HG02981 (cell line): ENCODE measurements around the gene SPTSSB.
A peak's percentile ranks its signal among the peaks of the same experiment; 100 is the strongest.

Experiments used
- ATAC-seq: cut with Tn5 transposase; IDR thresholded peaks from one replicate; pipeline ENCODE4 v1.9.1; 2021; ENCODE audit warnings: mild to moderate bottlenecking, moderate library complexity; ENCODE audit not compliant: unreplicated experiment

The SPTSSB gene

GRCh38 chr3:161339517-161340500 is 31.5 kb downstream of the SPTSSB start:
- ATAC-seq: no peak

GRCh38 chr3:161337311-161337710 is 34.0 kb downstream of the SPTSSB start:
- no peak for ATAC-seq

GRCh38 chr3:161336661-161337060 is 34.7 kb downstream of the SPTSSB start:
- ATAC-seq: peak; percentile 50

GRCh38 chr3:161333696-161334095 is 37.6 kb downstream of the SPTSSB start:
- no peak for ATAC-seq

GRCh38 chr3:161332792-161333191 is 38.5 kb downstream of the SPTSSB start:
- no peak for ATAC-seq

- no peak for ATAC-seq
Measured at GRCh38 chr3:161325059-161325458, 46.3 kb downstream of the SPTSSB start.

GRCh38 chr3:161323926-161324621 is 47.2 kb downstream of the SPTSSB start:
- no peak for ATAC-seq

GRCh38 chr3:161322781-161323568 is 48.3 kb downstream of the SPTSSB start:
- ATAC-seq: no peak

- no peak for ATAC-seq
Measured at GRCh38 chr3:161320837-161321236, 50.5 kb downstream of the SPTSSB start.

GRCh38 chr3:161319867-161320266 is 51.5 kb downstream of the SPTSSB start:
- ATAC-seq: no peak

- no peak for ATAC-seq
Measured at GRCh38 chr3:161317077-161317476, 54.2 kb downstream of the SPTSSB start.

GRCh38 chr3:161316006-161316689 is 55.2 kb downstream of the SPTSSB start:
- ATAC-seq: no peak

GRCh38 chr3:161314836-161315395 is 56.4 kb downstream of the SPTSSB start:
- ATAC-seq: peak; percentile 46

- ATAC-seq: peak; percentile 79
Measured at GRCh38 chr3:161310649-161311423, 60.5 kb downstream of the SPTSSB start.

- ATAC-seq: no peak
Measured at GRCh38 chr3:161305095-161305991, 66.0 kb downstream of the SPTSSB start.

- no peak for ATAC-seq
Measured at GRCh38 chr3:161296814-161297213, 74.5 kb downstream of the SPTSSB start.

- no peak for ATAC-seq
Measured at GRCh38 chr3:161295325-161295724, 76.0 kb downstream of the SPTSSB start.
